ENCODE data around the gene PYROXD2. TPM values are rescaled to one million over a fixed set of nuclear protein-coding genes. Genes with fewer than 3 reads are reported as not detected.

Gene PYROXD2
- 33.9 TPM for total RNA-seq

DNA sequence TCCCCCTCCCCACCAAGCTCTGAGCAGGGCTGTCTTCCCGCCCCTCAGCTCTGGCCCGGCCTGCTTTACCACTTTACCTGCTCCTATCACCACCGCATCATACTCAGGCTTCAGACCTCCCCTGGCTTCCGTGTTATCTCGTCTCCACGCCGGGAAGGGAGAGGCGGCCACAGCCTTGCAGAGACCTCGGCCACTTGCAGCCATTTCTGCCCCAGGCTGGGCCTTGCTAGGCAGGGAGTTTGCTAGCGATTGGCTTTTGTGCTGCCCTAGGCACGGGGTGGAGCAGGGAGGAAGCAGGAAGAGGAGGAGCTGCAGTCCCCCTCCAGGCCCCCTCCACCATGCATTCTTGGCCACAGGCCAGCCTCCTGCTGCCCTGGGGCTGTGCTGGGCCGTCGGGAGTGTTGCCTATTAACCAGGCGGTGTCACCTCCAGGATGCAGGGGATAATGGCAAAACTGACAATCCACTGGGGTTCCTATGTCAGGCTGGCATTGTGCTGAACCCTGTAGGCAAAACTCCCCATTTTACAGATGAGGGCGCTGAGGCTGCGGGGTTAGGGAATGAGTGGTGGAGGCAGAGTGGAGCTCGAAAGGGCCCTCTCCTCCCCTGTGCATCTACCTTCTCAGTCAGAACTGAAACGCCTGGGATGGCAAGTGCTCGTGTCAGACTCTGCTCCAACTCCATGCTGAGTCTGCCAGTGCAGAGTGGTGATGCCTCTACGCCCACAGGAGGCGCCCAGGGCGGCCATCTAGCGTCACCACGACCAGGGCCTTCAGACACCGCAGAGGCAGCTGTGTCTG lies at the start of gene PYROXD2:
Gene PYROXD2, minus strand, starts transcription at position 251 of the 799 bp plus-strand sequence. Its CDS starts 47 bp downstream, at position 204.
- DNase-seq (ENCODE audit: low read depth in 2 of 3, low spot score in 2 of 3), result peak; percentile 21 to 86 (median 81)

DNA sequence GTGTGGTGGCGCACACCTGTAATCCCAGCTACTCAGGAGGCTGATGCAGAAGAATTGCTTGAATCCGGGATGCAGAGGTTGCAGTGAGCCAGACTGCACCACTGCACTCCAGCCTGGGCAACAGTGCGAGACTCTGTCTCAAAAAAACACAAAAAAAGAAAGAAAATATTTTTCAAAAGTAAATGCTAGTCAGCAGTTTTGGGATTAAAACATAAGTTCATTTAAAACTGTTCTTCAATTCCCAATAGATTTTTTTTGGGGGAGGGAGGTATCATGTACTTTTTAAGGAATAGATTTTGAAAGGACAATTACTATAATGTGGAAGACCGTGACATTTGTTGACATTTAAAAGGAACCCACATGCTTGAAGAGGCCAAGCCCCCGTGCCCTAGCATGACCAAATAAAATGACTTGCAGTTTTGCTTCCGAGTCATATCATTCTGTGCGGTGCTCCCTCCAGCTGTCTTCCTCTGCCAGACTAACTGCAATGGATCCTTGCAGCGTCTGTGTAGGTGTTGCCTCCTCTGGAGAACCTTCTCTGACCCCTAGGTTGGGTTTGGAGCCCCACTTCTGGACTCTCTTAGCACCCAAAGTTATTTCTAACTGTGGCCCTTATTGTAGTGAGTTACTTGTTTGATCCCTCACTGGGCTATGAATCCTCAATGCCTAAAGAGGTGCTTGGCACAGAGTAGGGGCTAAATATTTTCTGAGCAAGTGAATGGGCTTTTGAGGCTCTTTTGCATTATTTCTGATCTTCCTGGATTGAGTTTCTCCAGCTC lies 49.2 kb upstream of the PYROXD2 start:
- DNase-seq (ENCODE audit: low read depth in 2 of 3, low spot score in 2 of 3), result peak in 2 of 3 donors; percentile 33 to 55

DNA sequence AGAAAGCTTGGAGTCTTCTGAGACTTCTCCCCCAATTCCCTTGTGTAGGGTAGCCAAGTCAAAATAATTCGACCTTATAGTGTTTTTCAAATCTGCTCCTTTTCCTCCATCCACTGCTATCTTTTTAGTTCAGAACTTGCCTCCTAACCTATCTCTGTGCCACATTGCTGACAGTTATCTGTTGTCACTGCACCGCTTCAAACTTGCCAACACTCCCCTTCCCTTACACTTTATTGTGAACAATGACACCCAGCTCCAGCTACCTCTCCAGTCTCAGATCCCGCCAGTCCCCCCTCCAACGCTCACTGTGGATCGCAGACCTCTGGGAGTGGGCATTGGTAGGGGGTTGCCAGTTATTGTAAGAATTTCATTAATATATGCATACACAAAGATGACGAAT lies 48.0 kb upstream of the PYROXD2 start:
- DNase-seq (ENCODE audit: low read depth in 2 of 3, low spot score in 2 of 3), result peak in 1 of 3 donors; percentile 15

DNA sequence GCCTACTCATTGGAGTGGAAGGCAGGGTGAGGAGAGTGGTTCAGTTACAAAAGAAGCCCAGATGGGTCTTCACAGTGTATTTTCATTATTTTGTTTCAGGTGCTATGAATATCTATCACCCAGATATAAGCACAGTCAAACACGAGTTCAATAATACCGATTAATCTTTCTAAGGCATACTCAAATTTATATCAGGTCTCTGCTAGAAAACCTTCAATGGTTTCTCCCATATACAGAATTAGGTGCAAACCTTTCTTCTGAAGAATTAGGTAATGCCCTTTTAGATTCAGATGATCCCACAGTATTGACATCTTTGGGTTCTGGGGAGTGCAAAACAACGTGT lies 46.5 kb upstream of the PYROXD2 start:
- DNase-seq (ENCODE audit: low read depth in 2 of 3, low spot score in 2 of 3), result no peak

DNA sequence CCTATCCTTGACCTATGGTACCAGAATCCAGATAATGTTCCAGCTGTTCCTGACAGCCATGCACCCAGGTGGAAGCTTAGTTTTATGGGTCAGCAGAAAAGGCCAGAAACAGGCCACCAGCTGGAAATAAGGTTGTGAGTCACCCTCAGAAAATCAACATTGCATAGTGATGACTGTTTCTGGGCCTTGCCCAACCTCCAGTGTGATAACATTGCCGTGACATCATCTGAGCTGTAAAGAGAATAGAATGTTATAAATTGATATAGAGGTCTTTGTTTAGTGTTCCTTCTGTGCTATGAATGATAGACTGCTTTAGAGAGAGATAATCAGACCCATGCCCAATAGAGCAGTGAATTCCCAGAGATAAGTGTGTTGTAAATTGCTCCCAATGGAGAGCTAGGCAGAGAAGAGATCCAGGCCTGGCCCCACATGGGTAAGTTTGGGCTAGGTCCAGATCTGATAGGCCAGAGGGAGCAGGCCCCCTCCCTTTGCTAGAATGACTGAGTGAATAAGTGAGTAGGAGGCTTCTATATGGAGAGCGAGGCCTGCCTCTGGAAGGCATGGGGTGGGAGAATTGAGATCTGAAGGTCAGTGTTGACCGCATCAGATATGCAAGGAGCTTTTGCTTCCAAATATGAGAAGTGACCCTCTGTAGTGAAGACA lies 46.0 kb upstream of the PYROXD2 start:
- DNase-seq (ENCODE audit: low read depth in 2 of 3, low spot score in 2 of 3), result peak in 2 of 3 donors; percentile 9 to 23

DNA sequence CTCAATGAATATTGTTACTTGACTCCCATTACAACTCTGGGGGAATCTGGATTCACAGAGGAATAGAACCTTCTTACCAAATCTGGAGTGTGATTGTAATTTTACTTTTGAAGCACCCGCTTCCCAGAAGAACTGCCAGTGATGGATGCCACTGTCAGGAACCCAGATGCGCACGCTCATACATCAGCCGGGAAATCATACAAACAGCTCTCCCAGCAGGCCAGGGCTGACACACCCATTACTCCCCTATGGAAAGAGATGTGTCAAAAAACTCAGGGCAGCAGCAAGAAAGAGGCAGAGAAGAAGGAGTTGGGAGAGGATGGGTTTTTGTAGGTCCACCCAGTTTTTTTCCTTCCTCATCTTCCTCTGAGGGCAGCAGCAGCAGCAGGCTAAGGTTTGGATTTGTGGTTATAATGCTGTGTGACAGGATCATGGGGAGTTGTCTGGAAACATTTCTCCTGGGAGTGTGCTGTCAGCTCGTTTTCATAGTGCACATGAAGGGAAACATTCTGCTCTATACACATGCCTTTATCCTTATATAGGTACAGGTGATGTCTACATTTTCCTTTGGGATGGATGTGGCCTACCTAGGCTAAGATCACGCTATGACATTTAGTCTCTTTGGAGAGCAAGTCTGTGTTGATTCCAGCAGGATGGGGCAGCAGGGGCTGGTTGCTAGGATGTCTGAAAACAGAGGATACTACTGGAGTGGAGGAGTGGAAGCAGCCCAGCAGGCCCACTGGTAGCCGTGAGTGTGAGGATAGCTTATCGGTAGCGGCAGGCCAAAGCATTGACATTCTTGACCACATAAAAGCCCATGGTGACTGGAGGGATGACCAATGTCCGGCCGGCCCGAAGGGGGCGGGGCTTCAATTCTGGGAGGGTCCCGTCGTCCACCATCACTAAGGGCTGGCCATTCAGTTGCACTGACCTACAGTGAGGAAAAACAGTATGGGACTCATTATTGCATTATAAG lies 44.1 kb upstream of the PYROXD2 start:
- DNase-seq (ENCODE audit: low read depth in 2 of 3, low spot score in 2 of 3), result no peak

DNA sequence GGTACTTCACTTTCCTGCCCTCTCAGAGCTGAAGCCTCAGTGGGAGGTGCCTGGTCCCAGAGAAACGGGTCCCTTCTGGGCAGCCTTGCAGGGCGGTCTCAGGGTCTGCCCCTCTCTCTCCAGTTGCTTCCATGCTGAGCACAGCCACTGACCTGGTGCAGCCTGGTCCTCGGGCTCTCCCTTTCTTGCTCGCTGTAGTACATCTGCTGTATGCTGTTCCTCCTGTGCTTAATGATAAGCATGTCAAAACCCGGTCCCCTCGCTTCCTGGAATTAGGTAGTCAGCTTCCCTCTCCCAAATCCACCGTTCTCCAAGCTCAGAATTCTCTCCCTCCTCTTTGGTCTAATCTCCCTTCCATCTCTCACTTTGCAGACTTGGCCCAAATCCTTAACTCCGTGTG lies 42.7 kb upstream of the PYROXD2 start:
- DNase-seq (ENCODE audit: low read depth in 2 of 3, low spot score in 2 of 3), result no peak

DNA sequence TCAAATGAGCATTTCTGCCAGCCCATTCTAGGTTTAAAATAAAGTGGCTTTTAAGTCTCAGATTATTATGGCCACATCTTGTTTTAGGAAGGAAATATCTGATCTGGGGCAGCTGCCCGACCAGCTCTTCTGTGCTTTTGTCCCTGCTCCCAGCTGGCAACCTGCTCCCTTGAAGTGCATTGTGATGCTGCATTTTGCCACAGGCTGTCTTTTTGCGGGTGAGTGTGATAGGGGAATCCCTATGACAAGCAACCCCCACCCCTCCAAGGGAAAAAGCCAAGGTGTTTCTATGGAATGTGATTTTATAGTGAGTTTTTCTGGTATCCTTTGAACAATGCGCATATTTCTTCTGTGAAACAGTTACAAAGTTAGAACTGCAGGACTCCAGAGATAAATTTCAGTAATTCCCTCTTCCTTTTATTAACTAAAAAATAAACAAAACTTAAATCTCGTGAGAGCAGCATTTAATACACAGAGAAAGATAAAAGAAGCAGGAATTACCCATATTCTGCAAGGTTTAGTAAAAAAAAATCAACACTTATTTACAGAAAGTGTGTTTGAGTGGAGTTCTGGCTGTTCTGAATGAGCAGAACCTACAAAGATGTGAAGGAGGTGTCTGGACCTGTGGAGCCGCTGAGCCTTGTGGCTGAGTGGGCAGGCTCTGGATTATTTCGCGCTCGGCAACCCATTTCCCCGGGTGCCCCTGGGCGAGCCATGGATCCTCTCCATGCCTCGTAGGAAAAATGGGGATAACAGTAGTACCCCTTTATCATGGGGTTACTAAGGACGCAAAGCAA lies 41.9 kb upstream of the PYROXD2 start:
- DNase-seq (ENCODE audit: low read depth in 2 of 3, low spot score in 2 of 3), result no peak

DNA sequence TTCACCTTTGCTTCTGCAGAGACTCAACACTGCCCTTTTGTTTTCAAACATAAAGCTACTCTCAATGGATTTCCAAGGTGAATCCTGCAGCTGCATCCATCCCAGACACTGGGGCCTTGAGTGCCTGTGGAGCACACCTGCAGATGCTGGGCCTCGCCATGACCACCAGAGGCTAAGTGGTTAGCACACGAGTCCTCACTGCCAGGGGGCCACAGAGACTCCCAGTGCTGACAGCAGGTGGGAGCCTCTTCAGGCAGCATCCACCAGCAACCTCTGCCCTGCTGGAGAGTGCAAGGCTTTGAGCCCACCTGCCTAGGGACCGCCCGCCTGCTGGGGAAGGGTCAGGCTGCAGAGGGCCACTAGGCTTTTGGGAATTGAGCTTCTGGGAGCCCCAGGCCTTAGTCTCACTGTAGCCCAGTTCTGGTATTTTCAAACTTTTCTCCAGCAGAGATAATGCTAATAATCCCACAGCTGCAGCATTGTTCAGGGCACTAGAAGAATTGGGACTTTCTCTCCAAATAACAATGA lies 41.1 kb upstream of the PYROXD2 start:
- no peak for DNase-seq (ENCODE audit: low read depth in 2 of 3, low spot score in 2 of 3)

DNA sequence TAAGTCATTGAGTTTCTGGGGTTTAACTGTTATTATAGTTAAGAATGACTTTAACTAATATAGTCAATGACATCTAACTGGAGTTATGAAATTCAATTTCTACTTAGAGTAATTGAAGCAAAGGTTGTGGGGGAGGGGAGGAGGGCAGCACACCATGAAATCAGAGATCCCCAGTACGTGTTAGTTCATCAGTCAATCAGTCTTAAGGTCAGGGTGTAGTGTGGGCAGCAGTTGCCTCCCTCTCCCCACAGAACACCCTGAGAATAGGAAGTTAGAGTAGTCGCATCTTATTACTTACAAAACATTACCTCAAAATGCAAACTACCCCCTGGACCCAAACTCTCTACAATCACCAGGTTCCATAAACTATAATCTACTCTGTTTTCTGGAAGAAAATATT lies 38.7 kb upstream of the PYROXD2 start:
- DNase-seq (ENCODE audit: low read depth in 2 of 3, low spot score in 2 of 3), result no peak

DNA sequence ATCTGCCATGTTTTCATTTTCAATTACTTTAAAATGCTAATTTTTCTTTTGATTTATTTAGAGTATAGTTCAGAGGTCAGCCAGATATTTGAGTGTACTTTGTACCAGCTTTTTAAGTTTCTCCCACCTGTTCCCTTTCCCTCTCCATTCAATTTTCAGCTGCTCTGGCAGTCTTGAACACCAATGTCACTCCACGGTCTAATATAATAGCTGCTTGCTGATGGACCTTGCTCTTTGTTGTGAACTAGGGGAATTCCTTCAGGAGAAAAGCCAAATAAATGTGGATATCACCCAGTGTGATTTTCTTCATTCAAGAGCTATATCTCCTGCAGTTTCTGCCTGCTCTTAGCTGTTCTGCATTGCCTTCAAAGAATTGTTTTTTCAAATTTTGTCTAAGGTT lies 35.6 kb upstream of the PYROXD2 start:
- DNase-seq (ENCODE audit: low read depth in 2 of 3, low spot score in 2 of 3), result no peak

DNA sequence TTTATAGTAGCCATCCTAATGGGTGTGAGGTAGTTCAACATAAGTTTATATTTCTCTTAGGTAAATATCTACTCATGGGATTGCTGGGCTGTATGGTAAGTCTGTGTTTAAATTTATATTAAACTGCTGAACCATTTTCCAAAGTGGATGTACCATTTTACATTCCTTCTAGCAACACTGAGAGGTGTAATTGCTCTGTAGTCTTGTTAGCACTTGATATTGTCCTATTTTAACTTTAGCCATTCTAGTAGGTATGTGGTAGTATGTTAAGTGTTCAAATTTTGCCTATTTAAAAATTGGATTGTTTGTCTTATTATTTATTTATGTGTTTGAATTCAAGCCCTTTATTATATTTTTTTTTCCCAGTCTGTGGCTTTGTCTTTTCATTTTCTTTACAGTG lies 34.3 kb upstream of the PYROXD2 start:
- DNase-seq (ENCODE audit: low read depth in 2 of 3, low spot score in 2 of 3), result no peak

DNA sequence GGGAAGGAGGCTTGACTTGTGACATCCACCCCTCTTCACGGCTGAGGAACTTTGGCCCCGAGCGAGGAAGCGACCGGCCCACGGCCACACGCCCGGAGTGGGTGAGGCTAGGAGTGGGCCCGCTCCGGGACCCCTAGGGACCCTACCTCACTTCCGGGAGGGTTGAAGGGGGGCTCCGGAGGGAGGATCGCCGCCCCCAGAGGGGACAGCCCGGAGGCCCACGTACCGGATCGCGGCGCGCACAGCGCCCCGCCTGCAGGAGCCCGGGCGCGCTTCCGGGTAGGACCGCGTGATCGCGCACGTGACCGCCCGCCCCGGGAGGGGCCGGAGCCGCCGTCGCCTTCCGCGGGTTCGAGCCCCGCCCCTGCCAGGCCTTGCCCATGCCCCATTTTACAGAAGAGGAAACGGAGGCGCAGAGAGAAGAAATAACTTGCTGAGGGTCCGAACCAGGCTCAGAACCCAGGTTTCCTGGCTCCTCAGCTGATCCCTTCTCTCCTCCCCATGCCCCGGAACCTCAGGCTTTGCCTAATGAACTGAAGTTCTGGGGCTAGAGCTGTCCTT lies 31.8 kb upstream of the PYROXD2 start, which contains the start of gene HPS1:
Gene HPS1, minus strand, starts transcription at position 275 of the 561 bp plus-strand sequence. CDS start 3,695 bp downstream, outside the sequence.
- DNase-seq (ENCODE audit: low read depth in 2 of 3, low spot score in 2 of 3), result peak; percentile 59 to 82 (median 78)

DNA sequence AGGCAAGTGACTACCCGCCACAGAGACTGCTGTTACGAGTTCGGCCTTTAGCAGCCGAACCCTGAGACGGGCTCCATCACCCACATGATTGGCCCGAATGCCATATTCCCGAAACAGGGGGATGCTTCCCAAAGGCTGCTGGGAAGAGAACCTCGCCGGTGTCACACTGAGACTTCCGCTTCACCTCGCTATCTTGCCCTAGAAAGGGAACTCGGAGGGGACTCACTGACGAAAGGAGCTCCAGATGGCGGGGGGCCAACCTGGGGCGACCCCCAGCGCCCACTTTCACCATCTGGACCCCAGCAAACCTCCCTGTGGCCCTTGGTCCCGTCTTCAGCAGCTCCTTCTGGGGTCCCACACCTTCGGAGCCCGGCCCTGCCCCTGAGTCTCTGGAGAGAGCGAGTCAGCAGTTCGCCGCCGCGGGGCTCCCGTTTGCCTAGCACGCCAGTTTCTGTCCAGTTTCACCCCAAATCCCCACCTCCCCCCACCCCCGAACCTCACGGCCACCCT lies 31.2 kb upstream of the PYROXD2 start:
- DNase-seq (ENCODE audit: low read depth in 2 of 3, low spot score in 2 of 3), result no peak

DNA sequence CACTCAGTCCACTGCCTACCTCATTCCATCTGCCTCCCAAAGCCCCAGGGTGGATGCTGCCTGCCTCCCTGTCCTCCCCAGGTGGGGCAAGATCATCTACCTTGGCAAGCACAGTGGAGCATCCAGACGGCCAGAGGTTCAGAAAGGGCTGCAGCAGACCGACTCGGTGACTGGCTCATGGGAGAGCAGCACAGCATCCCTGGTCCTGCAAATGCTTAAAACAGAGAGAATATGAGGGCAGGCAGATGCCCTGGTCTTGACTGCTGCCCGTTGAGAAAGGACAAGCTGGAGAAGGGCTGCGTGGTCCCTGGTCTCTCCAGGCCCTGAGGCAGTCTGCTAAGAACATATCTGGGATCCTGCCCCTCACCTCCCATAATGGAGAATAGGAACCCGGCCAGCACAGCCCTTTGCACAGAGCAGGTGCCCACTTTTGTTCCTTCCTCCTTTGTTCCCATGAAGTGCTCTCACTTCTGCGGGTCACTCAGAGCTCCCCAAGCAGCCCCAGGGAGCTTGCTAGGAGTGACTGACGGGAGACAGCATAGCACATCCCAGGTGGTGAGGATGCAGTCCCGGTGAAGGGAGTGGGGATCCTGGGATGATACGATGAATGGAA lies 30.3 kb upstream of the PYROXD2 start:
- no peak for DNase-seq (ENCODE audit: low read depth in 2 of 3, low spot score in 2 of 3)

DNA sequence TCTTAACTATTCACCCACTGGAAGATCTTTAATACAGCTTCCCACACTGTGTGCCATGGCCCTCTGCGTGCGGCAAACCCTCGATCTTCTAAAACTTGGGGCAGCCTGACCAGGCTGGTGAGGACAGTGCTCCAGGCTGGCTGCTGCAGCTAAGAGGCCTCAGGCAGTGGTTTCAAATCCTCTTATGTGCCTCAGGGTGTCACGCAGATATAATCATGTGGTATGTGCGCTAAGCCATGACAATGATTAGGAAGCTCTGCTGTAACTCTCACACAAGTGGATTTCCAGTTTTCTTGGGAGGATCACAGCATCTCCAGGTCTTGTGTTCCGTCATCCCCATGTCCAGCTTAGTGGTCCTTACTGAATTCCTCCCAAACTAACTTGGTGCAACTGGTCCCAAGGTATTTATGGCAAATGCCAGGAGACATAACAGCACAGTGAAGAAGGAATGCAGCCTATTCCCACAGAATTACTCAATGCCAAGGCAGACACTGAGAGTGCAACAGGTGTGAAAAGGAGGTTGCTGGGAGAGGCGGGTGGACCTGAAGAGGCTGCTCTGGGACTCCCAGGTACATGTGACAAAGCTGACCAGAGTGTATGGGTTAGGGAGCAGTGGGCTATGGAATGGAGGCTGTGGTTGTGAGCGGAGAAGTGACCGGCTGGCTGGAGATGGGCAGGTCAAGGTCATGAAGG lies 29.5 kb upstream of the PYROXD2 start:
- no peak for DNase-seq (ENCODE audit: low read depth in 2 of 3, low spot score in 2 of 3)

DNA sequence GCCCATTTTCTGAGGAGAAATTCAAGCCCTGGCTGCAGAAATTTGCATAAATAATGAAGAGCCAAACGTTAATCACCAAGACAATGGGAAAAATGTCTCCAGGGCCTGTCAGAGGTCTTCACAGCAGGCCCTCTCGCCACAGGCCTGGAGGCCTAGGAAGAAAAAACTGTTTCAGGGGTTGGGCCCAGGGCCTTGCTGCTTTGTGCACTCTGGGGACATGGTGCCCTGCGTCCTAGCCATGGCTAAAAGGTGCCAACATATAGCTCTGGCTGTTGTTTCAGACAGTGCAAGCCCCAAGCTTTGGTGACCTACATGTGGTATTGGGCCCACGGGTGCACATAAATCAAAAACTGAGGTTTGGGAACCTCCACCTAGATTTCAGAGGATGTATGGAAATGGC lies 23.7 kb upstream of the PYROXD2 start:
- no peak for DNase-seq (ENCODE audit: low read depth in 2 of 3, low spot score in 2 of 3)

DNA sequence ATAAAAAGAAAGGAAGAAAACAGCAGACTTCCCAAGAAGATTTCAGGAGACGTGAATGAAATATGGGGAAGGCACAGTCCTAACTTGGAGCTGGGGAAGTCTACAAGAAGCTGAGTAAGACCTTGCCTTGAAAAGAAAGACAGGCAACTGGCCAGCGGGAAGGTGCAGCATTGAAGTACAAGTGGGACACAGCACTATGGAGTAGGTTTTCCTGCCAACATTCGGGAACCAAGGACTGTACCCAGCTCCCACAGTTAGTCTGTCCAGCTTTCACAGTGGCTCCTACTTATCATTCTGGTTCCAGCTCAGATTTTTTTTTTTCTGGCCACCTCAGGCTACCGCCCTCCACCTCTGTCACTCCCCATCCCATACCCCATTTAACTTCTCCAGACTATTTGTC lies 21.7 kb upstream of the PYROXD2 start:
- no peak for DNase-seq (ENCODE audit: low read depth in 2 of 3, low spot score in 2 of 3)
